ENCODE data around the gene SORCS2.

GRCh38 chr4:7306021-7306965 lies 114.0 kb downstream of the SORCS2 start:
- TF ChIP-seq, protein P1, sequence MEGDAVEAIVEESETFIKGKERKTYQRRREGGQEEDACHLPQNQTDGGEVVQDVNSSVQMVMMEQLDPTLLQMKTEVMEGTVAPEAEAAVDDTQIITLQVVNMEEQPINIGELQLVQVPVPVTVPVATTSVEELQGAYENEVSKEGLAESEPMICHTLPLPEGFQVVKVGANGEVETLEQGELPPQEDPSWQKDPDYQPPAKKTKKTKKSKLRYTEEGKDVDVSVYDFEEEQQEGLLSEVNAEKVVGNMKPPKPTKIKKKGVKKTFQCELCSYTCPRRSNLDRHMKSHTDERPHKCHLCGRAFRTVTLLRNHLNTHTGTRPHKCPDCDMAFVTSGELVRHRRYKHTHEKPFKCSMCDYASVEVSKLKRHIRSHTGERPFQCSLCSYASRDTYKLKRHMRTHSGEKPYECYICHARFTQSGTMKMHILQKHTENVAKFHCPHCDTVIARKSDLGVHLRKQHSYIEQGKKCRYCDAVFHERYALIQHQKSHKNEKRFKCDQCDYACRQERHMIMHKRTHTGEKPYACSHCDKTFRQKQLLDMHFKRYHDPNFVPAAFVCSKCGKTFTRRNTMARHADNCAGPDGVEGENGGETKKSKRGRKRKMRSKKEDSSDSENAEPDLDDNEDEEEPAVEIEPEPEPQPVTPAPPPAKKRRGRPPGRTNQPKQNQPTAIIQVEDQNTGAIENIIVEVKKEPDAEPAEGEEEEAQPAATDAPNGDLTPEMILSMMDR (IDR thresholded peaks at IDR 0.05; ENCODE audit: low read depth, low read length) = no peak
- no peak for TF ChIP-seq EZH2phosphoT487 (IDR thresholded peaks at IDR 0.05; ENCODE audit: low read depth)
